HG03521 (cell line): ENCODE measurements around the gene BCAS3.

ENCODE experiments used
- ATAC-seq: cut with Tn5 transposase; IDR thresholded peaks from one replicate; pipeline ENCODE4 v1.9.1; 2021; ENCODE audit warnings: mild to moderate bottlenecking, moderate library complexity; ENCODE audit not compliant: unreplicated experiment

The BCAS3 gene

GRCh38 chr17:61369751-61370150 is 692.1 kb downstream of the BCAS3 start:
- no peak for ATAC-seq

- ATAC-seq, result no peak
These were observed 693.5 kb downstream of the BCAS3 start for GRCh38 chr17:61371179-61371578.

- no peak for ATAC-seq
These were observed 694.0 kb downstream of the BCAS3 start for GRCh38 chr17:61371606-61372005.

- no peak for ATAC-seq
These were observed 694.8 kb downstream of the BCAS3 start for GRCh38 chr17:61372436-61372835.

- no peak for ATAC-seq
These were observed 699.5 kb downstream of the BCAS3 start for GRCh38 chr17:61376931-61377838.

- no peak for ATAC-seq
These were observed 701.2 kb downstream of the BCAS3 start for GRCh38 chr17:61378658-61379456.

- no peak for ATAC-seq
These were observed 702.0 kb downstream of the BCAS3 start for GRCh38 chr17:61379457-61380216.

GRCh38 chr17:61380217-61380835 is 702.7 kb downstream of the BCAS3 start:
- no peak for ATAC-seq

GRCh38 chr17:61380836-61381525 is 703.3 kb downstream of the BCAS3 start:
- no peak for ATAC-seq

- ATAC-seq, result no peak
These were observed 703.9 kb downstream of the BCAS3 start for GRCh38 chr17:61381537-61381936.

GRCh38 chr17:61382796-61383688 is 705.4 kb downstream of the BCAS3 start:
- ATAC-seq, result no peak

- no peak for ATAC-seq
These were observed 706.1 kb downstream of the BCAS3 start for GRCh38 chr17:61383689-61384201.

- no peak for ATAC-seq
These were observed 706.7 kb downstream of the BCAS3 start for GRCh38 chr17:61384354-61384691.

GRCh38 chr17:61384692-61385576 is 707.3 kb downstream of the BCAS3 start:
- no peak for ATAC-seq

GRCh38 chr17:61385577-61386236 is 708.1 kb downstream of the BCAS3 start:
- ATAC-seq, result no peak

GRCh38 chr17:61386251-61386650 is 708.6 kb downstream of the BCAS3 start:
- ATAC-seq, result no peak

GRCh38 chr17:61387011-61387410 is 709.4 kb downstream of the BCAS3 start:
- no peak for ATAC-seq
